NCI-H1436 treated with DMSO at 0.1 percent for 48 hours (cell line): ENCODE data around the gene WNT7B.
"Not testable (repeated sequence)": the region's sequence is repeated elsewhere in the genome, so short reads cannot be mapped to it uniquely, and the experiment has no call there.

Experiments used
- DNase-seq: peaks from one replicate; lab custom pipeline; 2025; lab: John Stamatoyannopoulos, UW

The WNT7B gene

GRCh38 chr22:46008291-46008690 lies 31.3 kb upstream of the WNT7B start:
- DNase-seq: no peak

GRCh38 chr22:46007848-46008261 lies 30.9 kb upstream of the WNT7B start:
- no peak for DNase-seq

- no peak for DNase-seq
These were observed 30.3 kb upstream of the WNT7B start for GRCh38 chr22:46007003-46007847.

- no peak for DNase-seq
These were observed 29.5 kb upstream of the WNT7B start for GRCh38 chr22:46006379-46007002.

GRCh38 chr22:46005116-46005705 lies 28.2 kb upstream of the WNT7B start:
- not testable (repeated sequence) for DNase-seq

- no peak for DNase-seq
These were observed 27.3 kb upstream of the WNT7B start for GRCh38 chr22:46004105-46004866.

- DNase-seq: no peak
These were observed 26.5 kb upstream of the WNT7B start for GRCh38 chr22:46003271-46004091.

GRCh38 chr22:46002757-46003270 lies 25.9 kb upstream of the WNT7B start:
- no peak for DNase-seq

- DNase-seq: no peak
These were observed 24.6 kb upstream of the WNT7B start for GRCh38 chr22:46001426-46002106.

GRCh38 chr22:46001046-46001425 lies 24.1 kb upstream of the WNT7B start:
- no peak for DNase-seq

- DNase-seq: no peak
These were observed 23.4 kb upstream of the WNT7B start for GRCh38 chr22:46000081-46001027.

GRCh38 chr22:45999379-45999971 lies 22.5 kb upstream of the WNT7B start:
- no peak for DNase-seq

GRCh38 chr22:45998638-45999378 lies 21.8 kb upstream of the WNT7B start:
- DNase-seq: no peak

- no peak for DNase-seq
These were observed 21.0 kb upstream of the WNT7B start for GRCh38 chr22:45997777-45998637.

GRCh38 chr22:45997077-45997776 lies 20.3 kb upstream of the WNT7B start:
- DNase-seq: no peak

GRCh38 chr22:45996241-45997076 lies 19.5 kb upstream of the WNT7B start:
- no peak for DNase-seq
